ENCODE data around the gene KRT72.

KRT72 gene

GRCh38 chr12:52633383-52633782 is 32.1 kb upstream of the KRT72 start:
- no peak overlapping the region for H2BK5ac ChIP-seq (ENCODE audit: low read length)
- no peak overlapping the region for H4K5ac ChIP-seq (ENCODE audit: low read length)
- no peak overlapping the region for H2BK15ac ChIP-seq (replicated peaks; ENCODE audit: low read depth)
- H2AK5ac ChIP-seq (ENCODE audit: low read length), result no peak overlapping the region
- H3K27me3 ChIP-seq (ENCODE audit: insufficient read depth, low read length, poor library complexity), result no peaks in the 10 kb centered on the region
- no CpG with 5 or more reads among the region's 4 CpGs for WGBS (ENCODE audit: extremely low coverage, insufficient coverage, low lambda C conversion rate)
- H3K9ac ChIP-seq (ENCODE audit: low read length), result no peak overlapping the region
- H3K4me3 ChIP-seq (ENCODE audit: low read length), result no peak overlapping the region
- H3K4me2 ChIP-seq (ENCODE audit: low read length), result no peak overlapping the region
- no peak overlapping the region for H3K56ac ChIP-seq (ENCODE audit: low read length)
- no peak overlapping the region for H3K4ac ChIP-seq (ENCODE audit: low read depth, low read length)
- no peaks in the 10 kb centered on the region for H3K4me1 ChIP-seq (ENCODE audit: control insufficient read depth, low read depth, low read length)
- no peak overlapping the region for H3K18ac ChIP-seq (ENCODE audit: low read length)
- H3K36me3 ChIP-seq (ENCODE audit: control insufficient read depth, insufficient read depth, low read length), result no peaks in the 10 kb centered on the region
- H3K79me1 ChIP-seq (ENCODE audit: low read length), result no peaks in the 10 kb centered on the region
- H3K23ac ChIP-seq (ENCODE audit: low read length), result no peak overlapping the region
- H3K79me2 ChIP-seq (ENCODE audit: control insufficient read depth, insufficient read depth, low read length), result no peaks in the 10 kb centered on the region
- no peak overlapping the region for H3K27ac ChIP-seq (ENCODE audit: low read depth, low read length)
- no peak overlapping the region for H4K8ac ChIP-seq (ENCODE audit: low read depth, low read length)
- H2BK120ac ChIP-seq (ENCODE audit: low read depth, low read length), result no peak overlapping the region
- no peak for DNase-seq

- no peak for DNase-seq
These were observed 31.4 kb upstream of the KRT72 start for GRCh38 chr12:52632656-52633055.

GRCh38 chr12:52631676-52632459 is 30.6 kb upstream of the KRT72 start:
- H3K56ac ChIP-seq (ENCODE audit: low read length), result no peak overlapping the region
- H3K4me1 ChIP-seq (ENCODE audit: control insufficient read depth, low read depth, low read length), result no peaks in the 10 kb centered on the region
- H2AK5ac ChIP-seq (ENCODE audit: low read length), result no peak overlapping the region
- no peak overlapping the region for H3K27ac ChIP-seq (ENCODE audit: low read depth, low read length)
- H4K8ac ChIP-seq (ENCODE audit: low read depth, low read length), result no peak overlapping the region
- no peaks in the 10 kb centered on the region for H3K79me2 ChIP-seq (ENCODE audit: control insufficient read depth, insufficient read depth, low read length)
- H3K36me3 ChIP-seq (ENCODE audit: control insufficient read depth, insufficient read depth, low read length), result no peaks in the 10 kb centered on the region
- no peak overlapping the region for H2BK120ac ChIP-seq (ENCODE audit: low read depth, low read length)
- H3K79me1 ChIP-seq (ENCODE audit: low read length), result no peaks in the 10 kb centered on the region
- H3K4ac ChIP-seq (ENCODE audit: low read depth, low read length), result no peak overlapping the region
- H4K5ac ChIP-seq (ENCODE audit: low read length), result no peak overlapping the region
- no peak overlapping the region for H3K18ac ChIP-seq (ENCODE audit: low read length)
- H3K23ac ChIP-seq (ENCODE audit: low read length), result no peak overlapping the region
- no peak overlapping the region for H3K4me2 ChIP-seq (ENCODE audit: low read length)
- no CpG with 5 or more reads among the region's 6 CpGs for WGBS (ENCODE audit: extremely low coverage, insufficient coverage, low lambda C conversion rate)
- no peak overlapping the region for H2BK5ac ChIP-seq (ENCODE audit: low read length)
- no peak overlapping the region for H3K4me3 ChIP-seq (ENCODE audit: low read length)
- no peak for DNase-seq
- no peak overlapping the region for H2BK15ac ChIP-seq (replicated peaks; ENCODE audit: low read depth)
- H3K9ac ChIP-seq (ENCODE audit: low read length), result no peak overlapping the region
- no peaks in the 10 kb centered on the region for H3K27me3 ChIP-seq (ENCODE audit: insufficient read depth, low read length, poor library complexity)

More at GRCh38 chr12:52632656-52633055, 31.4 kb upstream of the KRT72 start:
- H4K8ac ChIP-seq (ENCODE audit: low read depth, low read length), result no peak overlapping the region
- no peak overlapping the region for H3K9ac ChIP-seq (ENCODE audit: low read length)
- no peaks in the 10 kb centered on the region for H3K79me2 ChIP-seq (ENCODE audit: control insufficient read depth, insufficient read depth, low read length)
- no peak overlapping the region for H4K5ac ChIP-seq (ENCODE audit: low read length)
- H3K27ac ChIP-seq (ENCODE audit: low read depth, low read length), result no peak overlapping the region
- no peaks in the 10 kb centered on the region for H3K4me1 ChIP-seq (ENCODE audit: control insufficient read depth, low read depth, low read length)
- no CpG with 5 or more reads among the region's 4 CpGs for WGBS (ENCODE audit: extremely low coverage, insufficient coverage, low lambda C conversion rate)
- H3K23ac ChIP-seq (ENCODE audit: low read length), result no peak overlapping the region
- no peak overlapping the region for H2BK120ac ChIP-seq (ENCODE audit: low read depth, low read length)
- no peak overlapping the region for H3K56ac ChIP-seq (ENCODE audit: low read length)
- no peak overlapping the region for H2AK5ac ChIP-seq (ENCODE audit: low read length)
- H3K36me3 ChIP-seq (ENCODE audit: control insufficient read depth, insufficient read depth, low read length), result no peaks in the 10 kb centered on the region
- H3K4me3 ChIP-seq (ENCODE audit: low read length), result no peak overlapping the region
- no peak overlapping the region for H3K4me2 ChIP-seq (ENCODE audit: low read length)
- H2BK15ac ChIP-seq (replicated peaks; ENCODE audit: low read depth), result no peak overlapping the region
- H2BK5ac ChIP-seq (ENCODE audit: low read length), result no peak overlapping the region
- H3K4ac ChIP-seq (ENCODE audit: low read depth, low read length), result no peak overlapping the region
- no peaks in the 10 kb centered on the region for H3K27me3 ChIP-seq (ENCODE audit: insufficient read depth, low read length, poor library complexity)
- no peak overlapping the region for H3K18ac ChIP-seq (ENCODE audit: low read length)
- no peaks in the 10 kb centered on the region for H3K79me1 ChIP-seq (ENCODE audit: low read length)

- H4K8ac ChIP-seq (ENCODE audit: low read depth, low read length), result no peak overlapping the region
- H3K27me3 ChIP-seq (ENCODE audit: insufficient read depth, low read length, poor library complexity), result no peaks in the 10 kb centered on the region
- no peak overlapping the region for H3K4me3 ChIP-seq (ENCODE audit: low read length)
- H3K79me1 ChIP-seq (ENCODE audit: low read length), result no peaks in the 10 kb centered on the region
- no peak overlapping the region for H2AK5ac ChIP-seq (ENCODE audit: low read length)
- no peak overlapping the region for H3K56ac ChIP-seq (ENCODE audit: low read length)
- no peaks in the 10 kb centered on the region for H3K36me3 ChIP-seq (ENCODE audit: control insufficient read depth, insufficient read depth, low read length)
- H3K4ac ChIP-seq (ENCODE audit: low read depth, low read length), result no peak overlapping the region
- no peak for DNase-seq
- H3K18ac ChIP-seq (ENCODE audit: low read length), result no peak overlapping the region
- H3K4me2 ChIP-seq (ENCODE audit: low read length), result no peak overlapping the region
- H2BK15ac ChIP-seq (replicated peaks; ENCODE audit: low read depth), result no peak overlapping the region
- no peak overlapping the region for H2BK5ac ChIP-seq (ENCODE audit: low read length)
- H3K23ac ChIP-seq (ENCODE audit: low read length), result no peak overlapping the region
- no peak overlapping the region for H2BK120ac ChIP-seq (ENCODE audit: low read depth, low read length)
- H4K5ac ChIP-seq (ENCODE audit: low read length), result no peak overlapping the region
- no peak overlapping the region for H3K27ac ChIP-seq (ENCODE audit: low read depth, low read length)
- H3K79me2 ChIP-seq (ENCODE audit: control insufficient read depth, insufficient read depth, low read length), result no peaks in the 10 kb centered on the region
- H3K9ac ChIP-seq (ENCODE audit: low read length), result no peak overlapping the region
- no peaks in the 10 kb centered on the region for H3K4me1 ChIP-seq (ENCODE audit: control insufficient read depth, low read depth, low read length)
- WGBS (ENCODE audit: extremely low coverage, insufficient coverage, low lambda C conversion rate), result no CpG with 5 or more reads among the region's 4 CpGs
These were observed 30.0 kb upstream of the KRT72 start for GRCh38 chr12:52631264-52631663.

GRCh38 chr12:52630599-52631200 is 29.4 kb upstream of the KRT72 start:
- Histone ChIP-seq H2AK5ac (ENCODE audit: low read length) (no peak overlapping the region), H3K23ac (ENCODE audit: low read length) (no peak overlapping the region), H3K79me2 (ENCODE audit: control insufficient read depth, insufficient read depth, low read length) (no peaks in the 10 kb centered on the region), H3K56ac (ENCODE audit: low read length) (no peak overlapping the region), H2BK5ac (ENCODE audit: low read length) (no peak overlapping the region), H2BK120ac (ENCODE audit: low read depth, low read length) (no peak overlapping the region), H3K9ac (ENCODE audit: low read length) (no peak overlapping the region), H4K5ac (ENCODE audit: low read length) (no peak overlapping the region), H3K27ac (ENCODE audit: low read depth, low read length) (no peak overlapping the region), H3K27me3 (ENCODE audit: insufficient read depth, low read length, poor library complexity) (no peaks in the 10 kb centered on the region), H4K8ac (ENCODE audit: low read depth, low read length) (no peak overlapping the region), H3K18ac (ENCODE audit: low read length) (no peak overlapping the region), H3K4me3 (ENCODE audit: low read length) (no peak overlapping the region), H3K4me2 (ENCODE audit: low read length) (no peak overlapping the region), H3K4me1 (ENCODE audit: control insufficient read depth, low read depth, low read length) (no peaks in the 10 kb centered on the region), H3K4ac (ENCODE audit: low read depth, low read length) (no peak overlapping the region), H2BK15ac (replicated peaks; ENCODE audit: low read depth) (no peak overlapping the region), H3K79me1 (ENCODE audit: low read length) (no peaks in the 10 kb centered on the region), H3K36me3 (ENCODE audit: control insufficient read depth, insufficient read depth, low read length) (no peaks in the 10 kb centered on the region)
- no peak for DNase-seq
- WGBS (ENCODE audit: extremely low coverage, insufficient coverage, low lambda C conversion rate), result no CpG with 5 or more reads among the region's 4 CpGs

Data from mesendoderm (in vitro differentiated cells).